Lower lobe of right lung (tissue), 2 donors: ENCODE data around the gene GNG7. TPM values are rescaled to one million over a fixed set of nuclear protein-coding genes. Genes with fewer than 3 reads are reported as not detected.

Source experiments
- ATAC-seq, 2 donors: fragments of 200-7000 bp; cut with Tn5 transposase; one replicate each; pipeline ENCODE4 v1.9.1; 2020 to 2022; ENCODE audit warnings: mild to moderate bottlenecking in 2 of 2, moderate library complexity in 2 of 2
- DNase-seq: peaks from one replicate; pipeline ENCODE4 v3.0.0-alpha.2; 2020
- H3K27ac ChIP-seq: fragments of 200-600 bp; one replicate; pipeline ENCODE4 v1.8.0; 2022
- H3K27me3 ChIP-seq: fragments of 200-600 bp; one replicate; pipeline ENCODE4 v1.8.0; 2022; ENCODE audit warnings: low read depth
- H3K36me3 ChIP-seq: fragments of 200-600 bp; one replicate; pipeline ENCODE4 v1.8.0; 2022; ENCODE audit warnings: mild to moderate bottlenecking
- H3K4me1 ChIP-seq: fragments of 200-600 bp; one replicate; pipeline ENCODE4 v1.8.0; 2022
- H3K4me3 ChIP-seq: fragments of 200-600 bp; one replicate; pipeline ENCODE4 v1.8.0; 2022; ENCODE audit warnings: mild to moderate bottlenecking
- H3K9me3 ChIP-seq: fragments of 200-600 bp; one replicate; pipeline ENCODE4 v1.8.0; 2022
- intact Hi-C: fragments of 100-400 bp; cut with DNase I; formaldehyde crosslinking; loops from one replicate; pipeline ENCODE4 v1.11.0; 2022
- total RNA-seq: library from RNA; stranded (reverse); fragmentation: NEBNext Ultra II Directional; extraction: Animal tissue kit (Norgen Biotek cat#: 25700); gene quantifications from one replicate; pipeline ENCODE4 v1.2.1, GENCODE V29; 2021
- TF ChIP-seq, protein P1 (sequence below): fragments of 200-600 bp; IDR thresholded peaks from one replicate; pipeline ENCODE4 v1.8.0; 2022; ENCODE audit warnings: antibody characterized with exemption, mild to moderate bottlenecking
- donor health status: DM: no; HTN: yes; CAD: no; lungs with severe emphysema.

The GNG7 gene
- total RNA-seq, 1 donor from 2014 or later = 6.2 TPM

DNA sequence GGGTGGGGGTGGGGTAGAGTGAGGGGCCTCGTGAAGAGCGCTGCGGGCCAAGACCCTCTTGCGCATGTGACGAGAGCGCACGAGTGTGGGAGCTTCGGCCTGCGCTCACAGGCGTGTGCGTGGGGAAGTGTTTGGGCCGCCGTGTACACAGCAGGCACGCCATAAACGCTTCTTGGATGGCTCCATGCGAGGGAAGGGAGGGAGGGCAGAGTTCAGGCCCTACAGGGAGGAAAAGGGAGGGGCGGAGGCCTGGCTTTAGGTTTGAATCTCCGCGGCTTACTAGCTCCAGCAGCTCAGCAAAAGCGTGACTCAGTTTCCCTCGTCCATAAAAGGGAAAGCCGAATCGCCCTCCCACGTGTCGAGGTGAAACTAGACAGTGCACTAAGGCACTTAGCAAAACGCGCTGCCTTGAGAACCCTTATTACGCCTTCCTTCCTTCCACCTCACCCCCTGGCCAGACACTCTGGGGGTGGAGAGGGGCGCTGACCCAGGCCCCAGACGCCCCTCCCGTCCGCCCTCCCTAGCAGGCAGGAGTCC lies 214.0 kb downstream of the GNG7 start:
- Histone ChIP-seq H3K27ac (peak overlapping the region; percentile 64), H3K4me1 (peaks cover 42% of the 10 kb centered on the region), H3K9me3 (peaks cover 2% of the 10 kb centered on the region), H3K4me3 (peak overlapping the region; percentile 50), H3K36me3 (no peaks in the 10 kb centered on the region), H3K27me3 (peaks cover 11% of the 10 kb centered on the region)
- ATAC-seq (peak in 1 of 2 donors; percentile 8), DNase-seq (no peak)
- TF ChIP-seq, protein P1, sequence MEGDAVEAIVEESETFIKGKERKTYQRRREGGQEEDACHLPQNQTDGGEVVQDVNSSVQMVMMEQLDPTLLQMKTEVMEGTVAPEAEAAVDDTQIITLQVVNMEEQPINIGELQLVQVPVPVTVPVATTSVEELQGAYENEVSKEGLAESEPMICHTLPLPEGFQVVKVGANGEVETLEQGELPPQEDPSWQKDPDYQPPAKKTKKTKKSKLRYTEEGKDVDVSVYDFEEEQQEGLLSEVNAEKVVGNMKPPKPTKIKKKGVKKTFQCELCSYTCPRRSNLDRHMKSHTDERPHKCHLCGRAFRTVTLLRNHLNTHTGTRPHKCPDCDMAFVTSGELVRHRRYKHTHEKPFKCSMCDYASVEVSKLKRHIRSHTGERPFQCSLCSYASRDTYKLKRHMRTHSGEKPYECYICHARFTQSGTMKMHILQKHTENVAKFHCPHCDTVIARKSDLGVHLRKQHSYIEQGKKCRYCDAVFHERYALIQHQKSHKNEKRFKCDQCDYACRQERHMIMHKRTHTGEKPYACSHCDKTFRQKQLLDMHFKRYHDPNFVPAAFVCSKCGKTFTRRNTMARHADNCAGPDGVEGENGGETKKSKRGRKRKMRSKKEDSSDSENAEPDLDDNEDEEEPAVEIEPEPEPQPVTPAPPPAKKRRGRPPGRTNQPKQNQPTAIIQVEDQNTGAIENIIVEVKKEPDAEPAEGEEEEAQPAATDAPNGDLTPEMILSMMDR = no peak
- intact Hi-C loops = no loop called here

DNA sequence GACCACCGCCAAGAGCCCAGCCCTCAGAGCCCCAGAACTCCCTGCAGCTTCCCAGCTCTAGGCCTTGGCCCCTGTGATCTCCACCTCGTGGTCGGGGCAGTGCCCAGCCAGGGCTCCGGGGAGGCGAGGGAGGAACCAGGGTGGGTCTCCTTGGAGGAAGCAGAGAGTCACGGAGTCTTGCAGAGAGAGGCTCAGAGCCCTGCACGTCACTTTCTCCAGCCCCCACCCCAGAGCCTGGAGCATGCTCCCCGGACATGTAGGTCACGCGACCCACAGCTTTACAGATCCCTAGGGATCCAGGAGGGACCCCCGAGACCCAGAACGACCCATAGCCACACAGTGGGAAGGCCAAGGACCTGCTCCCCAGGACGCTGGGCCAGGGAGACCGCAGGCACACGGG lies 214.7 kb downstream of the GNG7 start:
- DNase-seq = no peak
- H3K9me3 ChIP-seq = peaks cover 7% of the 10 kb centered on the region
- H3K4me1 ChIP-seq = peaks cover 42% of the 10 kb centered on the region
- peaks cover 11% of the 10 kb centered on the region for H3K27me3 ChIP-seq
- peak overlapping the region; percentile 64 for H3K27ac ChIP-seq
- intact Hi-C loops = no loop called here
- peak overlapping the region; percentile 50 for H3K4me3 ChIP-seq
- TF ChIP-seq, protein P1 = no peak
- H3K36me3 ChIP-seq = no peaks in the 10 kb centered on the region
- ATAC-seq = no peak

DNA sequence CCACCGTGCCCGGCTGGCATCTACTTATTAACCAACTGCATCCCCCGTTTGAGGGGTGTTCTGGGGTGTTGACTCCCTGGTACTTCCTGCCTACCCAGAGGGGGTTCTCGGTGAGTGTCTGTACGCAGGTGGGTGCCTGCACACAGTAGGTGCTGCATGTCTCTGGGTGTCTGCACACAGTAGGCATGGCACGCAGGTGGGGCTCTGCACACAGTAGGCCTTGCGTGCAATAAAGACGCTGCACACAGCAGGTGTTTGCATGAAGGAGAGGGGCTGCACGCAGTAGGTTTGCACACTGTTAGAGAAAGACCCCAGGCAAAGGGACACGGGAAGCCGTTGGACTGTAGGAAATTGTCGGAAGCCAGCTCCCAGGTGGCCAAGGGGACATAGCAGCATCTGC lies 215.4 kb downstream of the GNG7 start:
- Histone ChIP-seq H3K4me1 (peaks cover 42% of the 10 kb centered on the region), H3K27me3 (peaks cover 11% of the 10 kb centered on the region), H3K4me3 (no peak overlapping the region), H3K27ac (no peak overlapping the region), H3K36me3 (no peaks in the 10 kb centered on the region), H3K9me3 (peaks cover 7% of the 10 kb centered on the region)
- ATAC-seq (no peak), DNase-seq (no peak)
- TF ChIP-seq, protein P1 = no peak
- intact Hi-C loops = no loop called here

DNA sequence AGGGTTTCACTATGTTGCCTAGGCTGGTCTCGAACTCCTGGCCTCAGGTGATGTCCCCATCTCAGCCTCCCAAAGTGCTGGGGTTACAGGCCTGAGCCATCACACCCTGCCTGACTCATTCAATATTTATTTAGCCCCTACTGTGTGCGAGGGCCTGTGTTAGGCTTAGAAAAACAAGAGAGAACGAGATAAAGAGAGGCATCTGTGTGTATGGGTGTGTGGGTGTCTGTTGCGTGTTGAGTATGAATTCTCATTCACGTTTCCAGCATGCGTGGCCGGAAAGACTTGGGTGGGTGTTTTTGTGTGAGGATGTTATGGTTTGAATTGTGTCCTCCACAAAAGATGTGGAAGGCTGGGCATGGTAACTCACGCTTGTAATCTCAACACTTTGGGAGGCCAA lies 217.1 kb downstream of the GNG7 start:
- Histone ChIP-seq H3K27ac (no peak overlapping the region), H3K4me3 (no peak overlapping the region), H3K27me3 (peaks cover 11% of the 10 kb centered on the region), H3K36me3 (no peaks in the 10 kb centered on the region), H3K9me3 (peaks cover 7% of the 10 kb centered on the region), H3K4me1 (peaks cover 27% of the 10 kb centered on the region)
- TF ChIP-seq, protein P1 = no peak
- ATAC-seq (no peak), DNase-seq (no peak)
- intact Hi-C loops = no loop called here

GRCh38 chr19:2484178-2484937 lies 218.1 kb downstream of the GNG7 start:
- no peak overlapping the region for H3K27ac ChIP-seq
- H3K36me3 ChIP-seq = no peaks in the 10 kb centered on the region
- H3K4me1 ChIP-seq = peaks cover 20% of the 10 kb centered on the region
- ATAC-seq (no peak), DNase-seq (no peak)
- peaks cover 5% of the 10 kb centered on the region for H3K27me3 ChIP-seq
- intact Hi-C loops = no loop called here
- TF ChIP-seq, protein P1 = no peak
- no peak overlapping the region for H3K4me3 ChIP-seq
- peaks cover 7% of the 10 kb centered on the region for H3K9me3 ChIP-seq
